HepG2 (cell line): ENCODE measurements around the gene TMEM139.

ENCODE experiments used
- BHLHE40 ChIP-seq: IDR thresholded peaks from 2 replicates; pipeline ENCODE4 v1.6.1; 2011; ENCODE audit warnings: low read length, improper control_type of control experiment
- CTCF ChIP-seq: sonication (generic); formaldehyde crosslinking; IDR thresholded peaks from 2 replicates; pipeline ENCODE4 v1.5.0; 2020; ENCODE audit warnings: mild to moderate bottlenecking, missing genetic modification reagents, moderate library complexity
- NRL ChIP-seq: sonication (generic); formaldehyde crosslinking; IDR thresholded peaks from 2 replicates; pipeline ENCODE4 v1.5.0; 2020; ENCODE audit warnings: missing genetic modification reagents, mild to moderate bottlenecking, moderate library complexity, borderline replicate concordance
- POLR2A ChIP-seq, 2 experiments: IDR thresholded peaks; 2 replicates each; pipeline ENCODE4 v1.6.1; 2011; ENCODE audit warnings: low read depth in 2 of 2, low read length in 2 of 2, mild to moderate bottlenecking in 1 of 2, moderate library complexity in 1 of 2; ENCODE audit not compliant: insufficient read depth in 1 of 2
- TAF1 ChIP-seq: sonication (generic); formaldehyde crosslinking; IDR thresholded peaks from 2 replicates; pipeline ENCODE4 v1.4.0; 2020; ENCODE audit warnings: missing genetic modification reagents
- TFDP1 ChIP-seq: IDR thresholded peaks from 2 replicates; pipeline ENCODE4 v1.6.1; 2016; ENCODE audit warnings: missing compliant biosample characterization, missing genetic modification reagents, borderline replicate concordance
- ZNF451 ChIP-seq: sonication (generic); formaldehyde crosslinking; IDR thresholded peaks from 2 replicates; pipeline ENCODE4 v1.5.0; 2020; ENCODE audit warnings: mild to moderate bottlenecking, missing genetic modification reagents
- ZNF513 ChIP-seq: sonication (generic); formaldehyde crosslinking; conservative IDR thresholded peaks from 2 replicates; pipeline ENCODE4 v1.5.0; 2020; ENCODE audit warnings: missing genetic modification reagents
- ZNF792 ChIP-seq: IDR thresholded peaks from 2 replicates; pipeline ENCODE4 v1.6.1; 2016

- no peak for TF ChIP-seq TAF1 (CRISPR knock-in tag)
- no peak for TF ChIP-seq ZNF513 (CRISPR knock-in tag)
- no peak for TF ChIP-seq TFDP1
- TF ChIP-seq CTCF (CRISPR knock-in tag) = no peak
- no peak for TF ChIP-seq ZNF451 (CRISPR knock-in tag)
- TF ChIP-seq POLR2A (IDR thresholded peaks at IDR 0.05; ENCODE audit: insufficient read depth in 1 of 2, low read depth in 2 of 2, low read length in 2 of 2) = no peak
- TF ChIP-seq BHLHE40 = no peak
- no peak for TF ChIP-seq NRL
- no peak for TF ChIP-seq ZNF792 (CRISPR knock-in tag)
These were observed 8.1 kb downstream of the TMEM139 start for GRCh38 chr7:143292876-143293275.
